GM19239 (cell line): ENCODE results near the gene C2CD4D.

Experiments
- DNase-seq: peaks from one replicate; pipeline ENCODE4 v3.0.0; 2011; ENCODE audit warnings: low spot score; ENCODE audit not compliant: insufficient read length
- FAIRE-seq: peaks from 2 replicates; lab custom pipeline; 2011; peaks lifted over from hg19 to GRCh38; lab: Jason Lieb, UNC

C2CD4D gene

DNA sequence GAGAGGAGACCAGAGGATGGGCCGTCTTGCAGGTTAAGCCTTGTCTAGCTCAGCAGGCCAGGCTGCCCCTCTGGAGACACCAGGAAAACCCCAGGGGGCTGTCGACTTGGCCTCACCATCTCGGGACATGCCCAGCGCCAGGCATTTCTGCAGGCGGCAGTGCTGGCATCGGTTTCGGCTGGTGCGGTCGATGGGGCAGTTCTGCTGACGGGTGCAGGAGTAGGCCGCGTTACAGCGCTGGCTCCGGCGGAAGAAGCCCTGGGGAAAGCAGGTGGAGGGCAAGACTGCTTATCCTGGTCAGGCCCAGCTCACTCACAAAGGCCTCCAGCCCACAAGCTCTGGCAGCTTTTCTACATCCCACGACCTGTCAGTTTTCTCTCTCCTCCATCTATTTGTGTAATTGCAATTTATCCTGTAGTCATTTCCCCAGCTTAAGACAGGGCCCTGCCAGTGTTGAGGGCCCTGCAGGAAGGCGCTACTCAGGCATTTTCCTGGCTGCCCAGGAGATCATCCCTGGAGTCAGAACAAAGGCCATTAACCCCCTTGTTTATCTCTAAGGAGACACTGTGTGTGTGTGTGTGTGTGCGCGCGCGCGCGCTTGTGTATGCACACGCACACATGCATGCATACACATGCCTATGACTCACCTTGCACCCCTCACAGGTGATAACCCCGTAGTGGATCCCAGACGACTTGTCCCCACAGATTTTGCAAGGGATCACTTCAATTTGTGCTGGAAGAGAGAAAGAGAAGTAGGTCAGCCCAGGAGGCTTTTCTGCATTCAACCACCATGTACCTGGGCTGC, 22.9 kb downstream of the C2CD4D start:
- DNase-seq (no peak), FAIRE-seq (no peak)

DNA sequence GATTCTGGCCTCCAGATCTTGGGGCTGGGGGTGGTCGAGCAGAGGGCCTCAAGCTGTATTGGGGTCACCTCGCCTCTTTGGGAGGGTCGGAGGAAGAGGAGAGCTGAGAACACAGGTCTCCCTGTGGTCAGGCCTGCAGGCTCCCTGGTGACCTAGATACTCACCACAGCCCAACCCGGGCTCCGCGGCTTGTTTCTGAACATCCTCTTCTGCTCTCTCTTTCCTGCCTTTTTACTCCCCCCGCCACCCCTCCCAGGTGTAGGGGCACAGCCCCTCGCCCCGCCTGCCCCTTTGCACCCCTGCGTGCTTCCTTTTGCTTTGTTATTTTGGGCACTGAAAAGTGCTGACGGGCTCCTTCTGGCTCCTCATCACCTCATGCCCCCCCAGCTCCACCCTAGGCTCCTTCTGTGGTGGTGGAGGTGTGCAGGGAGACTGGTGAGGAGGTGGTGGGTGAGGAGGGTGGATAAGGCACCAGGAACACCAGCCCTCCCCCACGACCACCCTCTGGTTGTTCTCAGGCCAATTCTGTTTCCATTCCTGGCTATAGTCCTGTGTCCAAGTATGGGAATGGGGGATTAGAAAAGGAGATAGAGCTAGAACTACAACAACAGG, 23.8 kb downstream of the C2CD4D start:
- no peak for FAIRE-seq
- DNase-seq: no peak

DNA sequence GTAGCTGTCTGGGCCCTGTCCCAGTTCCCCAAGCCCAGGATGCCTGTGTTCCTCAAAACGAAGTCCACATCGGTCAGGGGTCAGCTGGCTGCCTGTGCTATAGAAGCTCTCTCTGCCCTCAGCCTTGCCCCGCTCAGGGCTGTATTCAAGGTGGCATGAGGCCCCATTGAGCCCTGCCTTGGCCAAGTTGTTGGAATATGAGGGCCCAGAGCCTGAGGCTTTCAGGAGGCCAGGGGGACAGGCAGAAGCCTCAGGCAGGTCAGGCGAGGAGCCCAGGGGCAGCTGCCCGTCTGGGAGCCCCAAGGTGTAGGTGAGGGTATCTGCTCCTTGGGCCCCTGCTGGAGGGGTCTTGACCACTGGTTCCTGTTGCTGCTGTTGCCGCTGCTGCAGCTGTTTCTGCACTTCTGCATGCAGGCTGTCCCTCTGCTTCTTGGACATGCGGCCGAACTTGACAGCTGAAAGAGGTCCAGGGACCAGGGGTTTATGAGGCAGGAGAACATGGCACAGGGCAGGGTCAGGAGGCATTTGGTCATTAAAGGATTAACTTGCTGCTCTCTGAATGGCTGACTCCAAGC, 24.6 kb downstream of the C2CD4D start:
- DNase-seq (no peak), FAIRE-seq (no peak)

- no peak for FAIRE-seq
Observed at GRCh38 chr1:151814426-151814825, 25.2 kb downstream of the C2CD4D start.

DNA sequence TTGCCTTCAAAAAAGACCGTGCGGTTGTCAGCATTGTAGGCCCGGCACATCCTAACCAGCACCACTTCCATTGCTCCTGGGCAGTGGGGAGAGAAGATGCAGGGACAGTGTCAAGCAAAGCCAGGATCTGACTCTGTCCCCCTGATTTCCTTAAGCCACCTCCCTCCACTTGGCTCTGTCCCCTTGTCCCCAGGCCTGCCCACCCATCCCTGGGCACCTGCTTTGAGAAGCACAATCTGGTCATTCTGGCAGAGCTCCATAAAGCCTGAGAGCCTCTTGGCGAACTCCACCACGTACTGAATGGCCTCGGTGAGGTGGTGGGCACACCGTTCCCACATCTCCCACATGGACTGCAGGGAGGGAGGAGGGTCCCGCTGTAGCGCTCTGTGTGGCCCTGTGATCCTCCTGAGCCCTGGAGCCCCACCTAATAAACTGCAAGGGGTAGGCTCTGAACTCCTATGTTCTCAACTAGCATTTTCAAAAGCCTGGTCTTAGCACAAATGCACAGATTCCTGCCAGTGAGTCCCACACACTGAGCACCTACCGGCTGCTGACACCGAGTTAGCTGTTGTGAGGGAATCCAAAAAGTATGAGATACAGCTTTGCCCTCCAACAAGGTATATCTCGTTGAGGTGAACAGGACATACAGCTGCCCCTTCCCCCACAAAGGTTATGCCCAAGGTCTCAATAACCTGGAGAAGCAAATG, 26.2 kb downstream of the C2CD4D start:
- DNase-seq (no peak), FAIRE-seq (no peak)

More at GRCh38 chr1:151814426-151814825, 25.2 kb downstream of the C2CD4D start:
- no peak for DNase-seq

- no peak for FAIRE-seq
Observed at GRCh38 chr1:151811181-151811580, 28.4 kb downstream of the C2CD4D start.

GRCh38 chr1:151809985-151810556, 29.5 kb downstream of the C2CD4D start:
- FAIRE-seq (no peak), DNase-seq (no peak)

More at GRCh38 chr1:151811181-151811580, 28.4 kb downstream of the C2CD4D start:
- DNase-seq: no peak

DNA sequence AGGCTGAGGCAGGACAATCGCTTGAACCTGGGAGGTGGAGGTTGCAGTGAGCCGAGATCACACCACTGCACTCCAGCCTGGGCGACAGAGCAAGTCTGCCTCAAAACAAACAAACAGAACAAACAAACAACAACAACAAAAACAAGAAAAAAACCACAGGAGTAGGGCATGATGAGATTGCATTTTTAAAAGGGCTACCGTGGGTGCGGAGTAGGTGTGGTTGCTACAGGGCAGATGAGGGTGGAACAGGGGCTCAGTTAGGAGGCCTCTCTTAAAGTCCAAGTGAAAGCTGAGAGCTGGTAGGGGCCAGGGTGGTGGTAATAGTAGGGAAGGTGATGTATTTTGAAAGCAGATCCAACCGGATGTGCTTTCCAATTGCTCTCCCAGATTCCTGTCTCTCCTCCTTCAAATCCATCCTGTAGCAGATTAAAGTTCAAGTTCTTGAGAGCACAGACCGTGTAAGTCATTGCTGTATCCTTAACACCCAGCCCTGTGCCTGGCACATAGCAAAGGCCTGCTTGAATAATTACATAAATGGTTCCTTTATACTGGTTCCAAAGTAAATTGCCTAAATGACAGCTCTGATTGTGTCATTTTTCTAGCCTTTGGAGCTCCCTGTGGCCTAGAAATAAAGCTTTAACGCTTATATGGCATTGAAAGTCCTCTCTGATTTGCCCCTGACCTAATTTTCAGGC, 30.2 kb downstream of the C2CD4D start:
- DNase-seq (no peak), FAIRE-seq (no peak)

- no peak for FAIRE-seq
- no peak for DNase-seq
Observed at GRCh38 chr1:151807766-151808165, 31.9 kb downstream of the C2CD4D start.

DNA sequence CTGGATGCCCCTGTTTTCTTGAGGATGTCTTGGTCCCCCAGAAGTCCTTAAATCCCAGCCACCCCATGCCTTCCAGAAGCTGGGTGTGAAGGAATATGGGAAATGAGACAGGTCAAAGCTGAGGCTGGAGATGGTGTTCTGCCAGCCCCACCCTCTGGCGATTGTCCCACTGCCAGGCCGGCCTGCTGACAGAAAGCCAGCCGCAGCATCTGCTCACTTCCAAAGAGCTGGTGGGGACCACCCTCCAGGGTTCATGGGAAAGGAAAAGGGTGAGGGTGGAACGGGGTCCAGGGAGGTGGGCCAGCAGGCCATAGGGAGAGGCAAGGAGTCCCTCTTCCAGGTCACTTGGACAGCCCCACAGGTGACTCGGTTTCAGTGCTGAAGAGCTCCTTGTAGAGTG, 32.5 kb downstream of the C2CD4D start:
- DNase-seq: no peak
- FAIRE-seq: no peak

GRCh38 chr1:151806170-151806569, 33.5 kb downstream of the C2CD4D start:
- no peak for DNase-seq
- no peak for FAIRE-seq

GRCh38 chr1:151805066-151805820, 34.4 kb downstream of the C2CD4D start, which contains the start of gene LINGO4:
TSS of gene LINGO4 (minus strand) at chr1:151805419. CDS start at chr1:151802704, 2,715 bp downstream.
- FAIRE-seq (no peak), DNase-seq (no peak)

DNA sequence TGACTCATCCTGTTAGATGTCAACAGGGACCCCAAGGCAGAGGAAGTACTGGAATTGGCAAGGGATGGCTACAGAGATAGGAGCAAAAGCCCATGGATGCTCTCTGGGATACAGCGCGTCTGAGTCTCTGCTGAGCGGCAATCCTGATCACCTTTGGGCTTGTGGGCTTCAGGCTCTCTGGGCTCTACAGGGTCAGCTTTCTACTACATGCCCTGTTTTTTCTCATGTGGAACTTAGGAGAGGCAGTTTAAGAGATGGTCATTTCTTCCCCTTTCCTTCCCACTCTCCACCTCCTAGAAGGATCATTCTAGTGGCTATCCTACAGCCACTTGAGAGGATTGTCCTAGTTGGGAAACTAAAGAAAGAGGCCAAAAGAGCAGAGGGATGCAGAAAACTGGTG, 35.7 kb downstream of the C2CD4D start:
- no peak for DNase-seq
- no peak for FAIRE-seq

- no peak for DNase-seq
- FAIRE-seq: no peak
Observed at GRCh38 chr1:151803164-151803563, 36.5 kb downstream of the C2CD4D start.

DNA sequence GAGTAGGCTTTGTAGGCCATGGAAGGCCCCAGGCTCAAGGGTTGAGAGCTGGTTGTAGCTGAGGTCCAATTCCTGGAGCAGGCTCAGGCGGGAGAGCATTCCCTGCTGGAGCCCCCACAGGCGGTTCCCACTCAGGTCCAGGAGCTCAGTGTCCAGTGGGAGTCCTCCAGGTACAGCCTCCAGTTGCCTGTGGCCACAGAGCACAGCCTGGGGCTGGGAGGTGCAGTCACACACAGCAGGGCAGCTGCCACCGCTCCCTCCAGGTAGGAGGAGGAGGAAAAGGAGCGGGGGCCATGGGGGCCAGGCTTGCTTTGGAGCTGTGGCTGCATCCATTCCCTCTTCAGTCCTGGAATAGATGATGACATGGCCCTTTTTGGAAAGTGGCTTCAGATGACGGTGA, 37.2 kb downstream of the C2CD4D start:
- DNase-seq (no peak), FAIRE-seq (no peak)

DNA sequence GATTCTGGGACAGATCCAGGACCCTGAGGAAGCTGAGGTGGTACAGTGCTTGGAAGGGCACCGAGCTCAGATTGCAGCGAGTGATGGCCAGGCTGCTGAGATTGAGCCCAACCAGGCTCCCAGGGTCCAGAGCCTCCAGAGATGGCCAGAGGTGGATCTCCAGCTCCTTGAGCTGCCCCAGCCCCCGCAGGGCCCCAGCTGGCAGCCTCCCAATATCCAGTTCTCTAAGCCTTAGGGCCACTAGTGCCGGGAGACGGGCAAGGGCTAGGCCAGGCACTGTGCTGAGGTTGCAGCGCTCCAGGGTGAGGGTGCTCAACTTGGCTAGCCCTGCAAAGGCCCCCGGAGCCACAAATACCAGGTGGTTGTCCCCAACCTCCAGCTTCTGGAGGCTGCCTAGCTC, 37.8 kb downstream of the C2CD4D start:
- DNase-seq: no peak
- no peak for FAIRE-seq

GRCh38 chr1:151801310-151801820, 38.3 kb downstream of the C2CD4D start:
- no peak for FAIRE-seq

DNA sequence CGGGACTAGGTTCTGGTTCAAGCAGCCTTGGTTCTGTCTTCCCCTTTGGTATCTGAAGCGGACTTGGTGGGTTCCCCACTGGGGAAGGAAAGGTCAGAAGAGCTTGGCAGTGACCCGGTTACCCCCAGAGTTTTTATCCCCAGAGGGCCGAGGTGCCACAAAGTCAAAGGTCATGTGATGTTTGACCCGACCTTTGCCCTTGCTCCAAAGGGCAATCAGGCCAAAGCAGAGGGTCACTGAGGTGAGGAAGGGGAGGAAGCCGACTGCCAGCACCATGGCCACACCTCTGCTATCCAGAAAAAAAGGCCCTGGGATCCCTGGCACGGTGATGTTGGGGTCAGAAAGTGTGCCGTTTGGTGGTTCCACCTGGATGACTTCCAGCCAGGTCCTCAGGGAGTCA, 38.8 kb downstream of the C2CD4D start:
- no peak for DNase-seq
- FAIRE-seq: no peak

More at GRCh38 chr1:151801310-151801820, 38.3 kb downstream of the C2CD4D start:
- no peak for DNase-seq
